Erythroblast (primary cell): ENCODE measurements around the gene GMDS.

ENCODE experiments used
- GATA1 ChIP-seq: IDR thresholded peaks from 2 replicates; pipeline ENCODE4 v1.6.1; 2011; ENCODE audit warnings: low read depth, mild to moderate bottlenecking, control low read depth, low read length, moderate library complexity
- POLR2A ChIP-seq: IDR thresholded peaks from 2 replicates; pipeline ENCODE4 v1.6.1; 2011; ENCODE audit warnings: mild to moderate bottlenecking, low read length

DNA sequence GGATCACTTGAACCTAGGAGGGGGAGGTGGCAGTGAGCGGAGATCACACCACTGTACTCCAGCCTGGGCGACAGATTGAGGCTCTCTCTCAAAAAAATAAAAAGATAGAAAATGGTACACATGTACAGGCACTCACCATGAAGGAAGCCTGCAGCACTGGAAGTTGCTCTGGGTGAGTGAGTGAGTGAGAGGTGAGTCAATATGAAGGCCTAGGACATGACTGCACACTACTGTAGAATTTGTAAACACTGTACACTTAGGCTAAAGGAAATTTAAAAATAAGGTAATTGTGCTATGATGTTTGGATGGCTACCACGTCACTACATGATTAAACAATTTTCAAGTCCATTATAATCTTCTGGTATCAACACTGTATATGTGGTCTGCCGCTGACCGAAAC lies 419.5 kb downstream of the GMDS start:
- no peak for TF ChIP-seq POLR2A
- TF ChIP-seq GATA1 = no peak
